ENCODE results near the gene FYN. TPM values are rescaled to one million over a fixed set of nuclear protein-coding genes. Genes with fewer than 3 reads are reported as not detected.

FYN gene
- total RNA-seq, 1 donor: 106 TPM

DNA sequence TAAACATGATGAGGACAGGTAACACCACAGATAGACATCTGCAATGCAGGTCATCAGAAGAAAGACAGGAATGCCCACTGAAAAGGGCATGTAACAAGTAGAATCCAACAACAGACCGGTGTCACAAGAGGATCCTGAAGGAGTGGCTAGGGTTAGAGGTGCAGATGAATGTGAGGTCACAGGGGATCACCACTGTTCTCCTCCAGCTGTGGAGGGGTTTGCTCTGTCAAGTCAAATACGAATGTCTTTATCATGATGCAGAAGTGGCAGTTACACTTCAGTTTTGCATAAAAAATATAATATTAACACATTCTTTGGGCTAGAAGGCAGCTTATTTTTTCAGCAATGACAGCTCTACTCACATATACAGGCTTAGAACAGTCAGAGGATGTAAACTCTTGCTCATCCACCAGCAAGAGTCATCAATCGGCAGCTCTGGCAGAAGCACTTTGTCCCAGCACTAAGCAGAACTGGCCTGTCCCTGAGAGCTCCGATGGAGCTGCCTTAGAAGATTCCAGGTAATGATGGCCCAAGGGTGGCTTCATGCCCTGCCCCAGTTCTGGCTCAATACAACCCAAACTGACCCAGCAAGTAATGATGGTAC is 137.1 kb downstream of the FYN start:
- Histone ChIP-seq H2AFZ (ENCODE audit: low read length) (no peak overlapping the region), H3K27me3 (ENCODE audit: insufficient read depth, low read length) (no peaks in the 10 kb centered on the region), H4K20me1 (ENCODE audit: insufficient read depth, low read length) (peaks cover 8% of the 10 kb centered on the region), H3K27ac (ENCODE audit: low read depth, low read length) (peak overlapping the region; percentile 46), H3K4me2 (ENCODE audit: insufficient read depth, low read length) (no peak overlapping the region), H3K79me2 (ENCODE audit: insufficient read depth, low read length) (peaks cover 70% of the 10 kb centered on the region), H3K9me3 (ENCODE audit: low read depth, low read length) (peaks cover 4% of the 10 kb centered on the region), H3K36me3 (ENCODE audit: insufficient read depth, low read length) (peaks cover 3% of the 10 kb centered on the region), H3K4me3 (ENCODE audit: insufficient read depth, low read length) (no peak overlapping the region), H3K4me1 (ENCODE audit: insufficient read depth, low read length) (peaks cover 16% of the 10 kb centered on the region)
- TF ChIP-seq, protein P1, sequence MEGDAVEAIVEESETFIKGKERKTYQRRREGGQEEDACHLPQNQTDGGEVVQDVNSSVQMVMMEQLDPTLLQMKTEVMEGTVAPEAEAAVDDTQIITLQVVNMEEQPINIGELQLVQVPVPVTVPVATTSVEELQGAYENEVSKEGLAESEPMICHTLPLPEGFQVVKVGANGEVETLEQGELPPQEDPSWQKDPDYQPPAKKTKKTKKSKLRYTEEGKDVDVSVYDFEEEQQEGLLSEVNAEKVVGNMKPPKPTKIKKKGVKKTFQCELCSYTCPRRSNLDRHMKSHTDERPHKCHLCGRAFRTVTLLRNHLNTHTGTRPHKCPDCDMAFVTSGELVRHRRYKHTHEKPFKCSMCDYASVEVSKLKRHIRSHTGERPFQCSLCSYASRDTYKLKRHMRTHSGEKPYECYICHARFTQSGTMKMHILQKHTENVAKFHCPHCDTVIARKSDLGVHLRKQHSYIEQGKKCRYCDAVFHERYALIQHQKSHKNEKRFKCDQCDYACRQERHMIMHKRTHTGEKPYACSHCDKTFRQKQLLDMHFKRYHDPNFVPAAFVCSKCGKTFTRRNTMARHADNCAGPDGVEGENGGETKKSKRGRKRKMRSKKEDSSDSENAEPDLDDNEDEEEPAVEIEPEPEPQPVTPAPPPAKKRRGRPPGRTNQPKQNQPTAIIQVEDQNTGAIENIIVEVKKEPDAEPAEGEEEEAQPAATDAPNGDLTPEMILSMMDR (IDR thresholded peaks at IDR 0.05; ENCODE audit: extremely low read depth, low read depth, low read length): no peak
- DNase-seq (ENCODE audit: insufficient read length, low spot score, missing footprints): no peak

DNA sequence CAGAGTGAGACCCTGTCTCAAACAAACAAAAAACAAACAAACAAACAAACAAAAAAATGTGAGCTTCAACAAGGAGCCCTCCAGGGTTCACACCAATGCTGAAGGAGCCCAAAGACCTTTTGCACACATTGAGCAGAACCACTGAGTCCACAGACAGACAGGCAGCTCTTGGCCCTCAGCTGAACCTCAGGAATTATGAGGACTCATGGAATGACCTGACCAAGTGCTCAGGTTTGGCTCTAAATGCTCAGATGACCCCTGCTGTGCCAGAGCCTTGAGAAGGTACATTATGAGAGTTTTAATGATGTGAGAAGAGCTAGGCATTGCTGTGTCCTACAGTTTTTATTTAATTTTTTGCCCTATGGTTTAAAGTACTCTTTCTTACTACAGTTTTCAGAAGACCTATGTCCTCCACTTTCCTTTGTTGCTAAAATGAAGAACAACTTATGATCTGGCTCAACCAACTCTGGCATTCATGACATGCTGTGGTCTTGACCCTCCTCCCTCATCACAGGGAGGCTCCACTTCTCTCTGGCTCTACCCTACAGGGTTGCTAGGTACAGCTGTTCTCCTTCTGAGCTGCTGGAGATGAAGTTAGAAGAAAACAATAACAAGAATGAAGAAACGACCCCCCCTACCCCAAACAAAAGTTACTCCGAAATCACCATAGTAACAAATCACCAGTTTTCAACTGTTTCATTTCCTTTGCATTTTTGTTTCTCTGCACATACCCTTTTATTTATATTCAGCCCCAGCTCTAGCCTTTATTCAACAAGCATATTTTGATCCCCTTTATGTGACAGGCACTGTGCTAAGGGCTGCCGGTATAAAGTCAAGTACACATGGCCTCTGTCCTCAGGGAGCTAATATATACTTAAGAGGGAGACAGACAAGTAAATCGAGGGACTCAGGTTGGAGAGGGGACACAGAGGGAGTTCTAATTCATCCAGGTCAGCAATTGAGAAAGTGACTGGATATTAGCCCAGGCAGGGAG is 138.9 kb downstream of the FYN start:
- Histone ChIP-seq H2AFZ (ENCODE audit: low read length) (no peak overlapping the region), H3K4me2 (ENCODE audit: insufficient read depth, low read length) (no peak overlapping the region), H3K79me2 (ENCODE audit: insufficient read depth, low read length) (peaks cover 69% of the 10 kb centered on the region), H3K27ac (ENCODE audit: low read depth, low read length) (no peak overlapping the region), H3K9me3 (ENCODE audit: low read depth, low read length) (peaks cover 4% of the 10 kb centered on the region), H3K36me3 (ENCODE audit: insufficient read depth, low read length) (peaks cover 3% of the 10 kb centered on the region), H3K4me1 (ENCODE audit: insufficient read depth, low read length) (peaks cover 16% of the 10 kb centered on the region), H3K4me3 (ENCODE audit: insufficient read depth, low read length) (no peak overlapping the region), H3K27me3 (ENCODE audit: insufficient read depth, low read length) (no peaks in the 10 kb centered on the region), H4K20me1 (ENCODE audit: insufficient read depth, low read length) (peaks cover 8% of the 10 kb centered on the region)
- TF ChIP-seq, protein P1 (IDR thresholded peaks at IDR 0.05; ENCODE audit: extremely low read depth, low read depth, low read length): no peak
- DNase-seq (ENCODE audit: insufficient read length, low spot score, missing footprints): no peak

DNA sequence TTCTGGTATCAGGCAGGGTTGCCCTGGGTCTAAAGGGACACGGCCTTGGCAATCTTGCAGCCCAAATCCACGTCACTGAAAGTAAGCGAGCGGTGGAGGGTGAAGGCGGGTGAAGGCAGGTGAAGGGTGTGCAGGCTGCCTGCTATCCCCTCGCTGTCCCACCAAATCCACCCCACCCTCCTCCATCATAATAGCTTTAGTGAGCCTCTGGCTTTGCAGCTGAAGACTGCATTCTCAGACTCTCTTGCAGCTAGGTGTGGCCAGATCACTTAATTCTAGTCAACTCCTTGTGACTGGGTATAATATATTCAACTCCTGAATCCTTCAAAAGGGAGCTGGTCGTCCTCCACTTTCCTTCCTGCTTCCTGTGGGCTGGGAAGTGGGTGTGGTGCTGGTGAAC is 140.9 kb downstream of the FYN start:
- peaks cover 8% of the 10 kb centered on the region for H4K20me1 ChIP-seq (ENCODE audit: insufficient read depth, low read length)
- no peak for DNase-seq (ENCODE audit: insufficient read length, low spot score, missing footprints)

More for the DNA sequence above, 140.9 kb downstream of the FYN start:
- H3K27ac ChIP-seq (ENCODE audit: low read depth, low read length): no peak overlapping the region
- H2AFZ ChIP-seq (ENCODE audit: low read length): no peak overlapping the region
- no peak overlapping the region for H3K4me3 ChIP-seq (ENCODE audit: insufficient read depth, low read length)
- peaks cover 14% of the 10 kb centered on the region for H3K4me1 ChIP-seq (ENCODE audit: insufficient read depth, low read length)
- H3K4me2 ChIP-seq (ENCODE audit: insufficient read depth, low read length): no peak overlapping the region
- H3K36me3 ChIP-seq (ENCODE audit: insufficient read depth, low read length): peaks cover 3% of the 10 kb centered on the region
- TF ChIP-seq, protein P1 (IDR thresholded peaks at IDR 0.05; ENCODE audit: extremely low read depth, low read depth, low read length): no peak
- H3K27me3 ChIP-seq (ENCODE audit: insufficient read depth, low read length): no peaks in the 10 kb centered on the region
- peaks cover 57% of the 10 kb centered on the region for H3K79me2 ChIP-seq (ENCODE audit: insufficient read depth, low read length)
- peaks cover 4% of the 10 kb centered on the region for H3K9me3 ChIP-seq (ENCODE audit: low read depth, low read length)
